Measurements from ENCODE around the gene CREBBP.
A peak's percentile ranks its signal among the peaks of the same experiment; 100 is the strongest.

The CREBBP gene

DNA sequence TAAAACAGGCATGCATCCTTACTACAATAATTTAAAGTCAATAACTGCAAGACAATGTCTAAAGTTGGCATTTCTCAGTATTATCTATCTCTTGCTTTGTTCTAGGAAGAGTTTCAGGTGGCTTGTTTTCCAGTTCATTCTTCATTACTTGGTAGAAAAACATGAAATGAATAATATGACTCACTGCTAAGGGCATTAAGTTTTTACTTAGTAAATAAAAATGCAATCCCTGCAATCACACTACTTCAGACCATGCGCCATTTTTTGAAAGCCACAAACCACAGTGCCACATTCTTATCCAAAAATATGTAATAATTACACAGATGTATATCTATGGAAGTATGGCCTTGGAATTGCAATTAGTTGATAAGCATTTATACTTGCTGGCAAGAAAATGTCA, 55.4 kb downstream of the CREBBP start:
- DNase-seq (ENCODE audit: low read depth, low spot score) = no peak

GRCh38 chr16:3824121-3824795, 56.3 kb downstream of the CREBBP start:
- no peak for DNase-seq (ENCODE audit: low read depth, low spot score)

GRCh38 chr16:3823427-3823826, 57.1 kb downstream of the CREBBP start:
- DNase-seq (ENCODE audit: low read depth, low spot score) = no peak

- DNase-seq (ENCODE audit: low read depth, low spot score) = no peak
These were observed 58.0 kb downstream of the CREBBP start for GRCh38 chr16:3822366-3823045.

DNA sequence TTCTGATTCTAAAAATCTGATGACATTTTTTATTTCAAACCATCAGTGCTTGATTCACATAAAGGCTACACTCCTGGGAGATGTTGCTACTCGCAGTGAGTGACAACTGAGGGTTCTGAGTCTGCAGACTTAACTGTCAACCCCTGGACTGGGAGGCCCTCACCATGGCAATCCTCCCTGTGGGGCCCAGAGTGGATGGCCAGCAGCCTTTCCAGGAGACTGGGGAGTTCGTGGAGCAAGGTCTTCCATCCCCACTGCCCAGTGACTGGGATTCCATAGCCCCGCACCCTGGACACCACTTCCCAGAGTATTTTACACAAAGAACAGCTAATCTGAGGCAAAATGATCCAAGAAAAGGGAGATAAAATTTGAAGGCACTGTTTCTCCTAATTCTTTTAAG, 59.3 kb downstream of the CREBBP start:
- DNase-seq (ENCODE audit: low read depth, low spot score) = no peak

GRCh38 chr16:3819746-3820724, 60.5 kb downstream of the CREBBP start:
- peak; percentile 89 for DNase-seq (ENCODE audit: low read depth, low spot score)

- no peak for DNase-seq (ENCODE audit: low read depth, low spot score)
These were observed 61.4 kb downstream of the CREBBP start for GRCh38 chr16:3819175-3819527.

GRCh38 chr16:3816326-3816725, 64.2 kb downstream of the CREBBP start:
- no peak for DNase-seq (ENCODE audit: low read depth, low spot score)

DNA sequence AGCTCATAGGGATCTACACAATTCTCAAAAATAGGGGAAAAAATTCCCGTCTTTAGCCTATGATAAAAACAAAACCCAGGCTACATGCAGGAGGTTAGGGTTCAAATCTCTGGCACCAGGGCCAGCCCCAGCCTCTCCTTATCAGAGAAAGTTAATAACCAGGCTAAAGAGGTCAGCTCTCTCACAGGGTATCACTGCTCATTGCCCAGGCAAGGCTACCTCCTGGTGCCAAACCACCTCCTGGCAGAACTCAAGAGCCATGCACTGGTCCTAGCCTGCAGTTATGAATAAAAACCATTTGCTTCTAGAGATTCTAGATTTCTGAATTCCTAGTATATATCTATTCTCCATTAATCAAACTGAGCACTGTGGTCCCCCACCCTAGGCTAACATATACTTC, 65.8 kb downstream of the CREBBP start:
- no peak for DNase-seq (ENCODE audit: low read depth, low spot score)

DNA sequence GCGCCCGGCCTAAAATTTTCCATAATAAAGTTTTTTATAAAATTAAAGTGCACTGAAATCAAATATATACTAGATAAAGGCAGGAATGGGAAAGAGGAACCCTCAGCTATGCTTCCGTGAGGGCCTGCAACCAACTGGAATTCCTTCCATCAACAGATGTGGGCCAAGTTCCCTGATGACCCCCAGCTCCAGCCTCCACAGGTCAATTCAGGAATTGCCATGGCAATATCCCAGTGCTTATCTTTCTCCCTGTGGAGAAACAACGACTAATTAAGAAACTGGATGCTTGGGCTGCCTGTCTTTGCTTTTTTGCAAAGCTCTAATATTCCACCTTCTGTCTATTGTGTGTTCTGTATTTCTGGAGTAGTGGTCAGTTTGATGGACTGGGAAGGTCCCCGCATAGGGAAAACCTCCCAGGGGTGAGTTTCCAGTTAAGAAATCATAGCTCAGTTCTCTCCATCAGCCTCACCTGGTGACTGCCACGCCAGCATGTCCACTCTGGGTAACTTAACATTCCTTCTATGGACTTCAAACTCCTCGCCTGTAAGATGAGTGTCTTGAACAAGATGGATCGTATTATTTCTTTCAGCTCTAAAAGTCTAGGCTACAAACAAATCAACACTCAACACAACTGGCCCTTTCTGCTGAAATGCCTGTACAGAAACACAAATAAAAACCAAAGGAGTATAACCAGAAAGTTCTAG, 67.9 kb downstream of the CREBBP start:
- DNase-seq (ENCODE audit: low read depth, low spot score) = no peak

DNA sequence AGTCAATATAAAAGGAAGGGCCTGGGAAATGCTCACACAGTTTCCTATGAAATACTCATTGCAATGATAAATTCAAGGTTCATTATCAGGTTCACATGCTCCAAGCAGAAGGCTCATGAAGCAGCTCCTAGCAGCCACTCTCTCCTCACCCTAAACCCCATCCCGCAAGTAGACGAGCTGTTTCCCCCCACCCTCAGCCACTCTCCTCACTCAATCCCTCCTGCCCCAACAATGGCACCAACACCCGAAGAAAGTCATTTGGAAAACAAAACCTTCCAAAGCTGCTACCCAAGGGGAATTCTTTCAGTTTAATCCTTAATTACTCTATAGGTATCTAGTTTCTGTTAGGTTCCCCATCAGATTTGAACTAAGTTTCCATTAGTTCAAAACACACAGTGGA, 69.7 kb downstream of the CREBBP start:
- no peak for DNase-seq (ENCODE audit: low read depth, low spot score)

DNA sequence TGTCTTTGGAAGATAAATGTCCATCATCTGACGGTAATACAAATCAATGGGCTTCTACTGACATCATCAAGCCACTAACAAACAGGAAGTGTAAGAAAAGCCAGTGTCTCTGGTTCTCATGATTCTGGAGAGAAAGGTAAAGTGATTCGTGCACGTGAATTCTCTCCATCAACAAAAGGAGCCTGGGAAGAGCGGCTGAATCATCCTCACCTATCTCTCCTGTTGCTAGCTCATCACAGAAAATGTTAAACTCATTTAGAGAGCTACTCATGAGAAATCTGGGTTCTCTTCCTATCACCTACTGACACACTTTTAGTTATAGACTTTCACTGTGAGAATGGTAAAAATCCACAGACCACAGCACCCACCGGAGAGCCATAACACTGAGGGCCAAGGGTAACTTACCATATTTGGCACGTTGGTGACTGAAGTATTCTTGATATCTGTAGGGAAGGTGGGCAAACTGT, 70.3 kb downstream of the CREBBP start:
- DNase-seq (ENCODE audit: low read depth, low spot score) = no peak

DNA sequence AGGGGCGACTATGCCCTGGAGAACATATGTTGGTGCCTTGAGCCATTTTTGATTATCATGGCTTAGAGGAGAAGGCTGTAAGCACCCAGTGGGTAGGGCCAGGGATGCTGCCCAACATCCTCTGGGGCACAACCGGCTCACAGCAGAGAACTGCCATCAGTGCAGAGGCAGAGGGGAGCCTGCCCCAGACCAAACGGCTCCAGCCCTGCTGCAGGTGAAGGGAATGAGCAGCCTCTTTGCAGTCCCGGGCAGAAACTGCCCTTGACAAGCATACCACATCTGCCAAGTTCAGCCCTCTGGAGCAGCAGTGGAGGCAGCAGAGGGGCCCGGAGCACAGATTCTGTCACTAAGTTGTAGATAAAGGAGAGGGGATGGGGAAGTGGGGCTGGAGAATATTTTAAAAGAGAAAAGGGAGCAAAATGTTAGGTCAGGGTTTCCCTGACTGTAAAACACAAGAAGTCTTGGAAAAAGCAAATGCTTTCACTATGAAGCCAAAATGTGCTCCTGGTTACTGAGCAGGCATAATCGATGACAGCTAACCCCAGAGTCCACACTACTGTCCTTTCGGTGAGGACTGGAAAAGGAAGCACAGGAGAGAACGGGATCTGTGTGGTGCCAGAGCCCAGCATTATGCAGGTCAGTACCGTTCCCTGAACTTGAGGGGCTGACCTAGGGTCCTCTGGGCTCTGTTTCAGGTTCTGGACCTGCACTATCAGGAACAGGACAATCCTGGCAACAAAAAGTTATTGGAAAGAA, 72.0 kb downstream of the CREBBP start:
- DNase-seq (ENCODE audit: low read depth, low spot score) = no peak

- no peak for DNase-seq (ENCODE audit: low read depth, low spot score)
These were observed 72.9 kb downstream of the CREBBP start for GRCh38 chr16:3807425-3808123.

GRCh38 chr16:3804426-3805016, 76.0 kb downstream of the CREBBP start:
- no peak for DNase-seq (ENCODE audit: low read depth, low spot score)

DNA sequence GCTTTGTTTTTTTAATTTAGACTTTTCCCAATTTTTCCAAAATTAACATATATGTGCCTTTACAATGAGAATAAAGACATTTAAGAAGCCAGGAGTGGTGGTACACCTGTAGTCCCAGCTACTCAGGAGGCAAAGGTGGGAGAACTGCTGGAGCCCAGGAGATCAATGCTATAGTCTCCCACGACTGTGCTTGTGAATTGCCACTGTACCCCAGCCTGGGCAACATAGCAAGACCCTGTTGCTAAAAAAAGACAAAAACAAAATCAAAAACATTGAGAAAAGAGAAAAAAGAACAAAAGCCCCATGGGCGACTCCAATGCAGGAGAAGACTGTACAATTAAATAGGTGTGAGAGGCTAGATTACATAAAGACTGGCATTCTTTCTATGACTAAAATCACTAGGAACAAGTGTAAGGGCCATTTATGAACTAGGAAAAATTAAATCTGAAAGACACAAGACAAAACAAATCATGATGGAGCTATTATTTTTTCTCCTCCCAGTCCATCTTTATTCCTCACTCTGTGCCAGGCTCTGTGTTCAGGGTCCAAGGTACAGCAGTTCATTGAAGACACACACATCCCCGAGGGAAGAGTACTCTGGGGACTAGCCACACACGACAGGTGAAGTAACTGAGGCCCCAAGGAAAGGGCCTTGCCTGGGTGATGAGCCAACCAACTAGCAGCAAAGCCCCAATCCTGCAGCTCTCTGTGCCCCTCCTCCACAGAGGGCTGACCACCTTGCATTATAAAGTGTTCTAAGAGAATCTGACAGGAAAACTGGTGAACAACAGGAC, 79.8 kb downstream of the CREBBP start:
- no peak for DNase-seq (ENCODE audit: low read depth, low spot score)

GRCh38 chr16:3800019-3800418, 80.5 kb downstream of the CREBBP start:
- DNase-seq (ENCODE audit: low read depth, low spot score) = no peak

DNA sequence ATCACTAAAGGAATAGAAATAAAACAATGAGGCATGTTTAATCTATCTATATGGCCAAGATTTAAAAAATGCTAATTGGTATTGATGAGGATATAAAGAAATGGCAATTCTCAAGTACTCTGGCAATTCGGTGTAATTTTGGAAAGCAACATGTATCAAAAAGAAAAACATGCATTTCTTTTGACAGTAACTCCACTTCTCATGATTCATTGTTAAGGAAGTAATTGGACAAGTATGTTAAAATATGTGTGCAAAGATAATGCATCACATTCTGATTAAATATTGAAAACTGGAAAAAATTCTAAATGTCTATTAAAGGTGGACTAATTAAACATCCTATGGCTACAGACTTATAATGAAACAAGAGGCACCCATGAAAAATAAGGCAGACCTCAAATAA, 81.2 kb downstream of the CREBBP start:
- DNase-seq (ENCODE audit: low read depth, low spot score) = no peak

GRCh38 chr16:3798838-3799237, 81.7 kb downstream of the CREBBP start:
- no peak for DNase-seq (ENCODE audit: low read depth, low spot score)
